Skeletal muscle tissue (tissue), 4 donors: ENCODE measurements around the gene HK1. TPM values are rescaled to one million over a fixed set of nuclear protein-coding genes. Genes with fewer than 3 reads are reported as not detected.

ENCODE experiments used
- H3K27ac ChIP-seq: one replicate; pipeline ENCODE4 v1.7.0; 2013; ENCODE audit warnings: mild to moderate bottlenecking, low read depth, low read length, inconsistent platforms
- H3K27me3 ChIP-seq, 3 donors: one replicate each; pipeline ENCODE4 v1.7.0; 2013; ENCODE audit warnings: low read length in 3 of 3; ENCODE audit not compliant: control insufficient read depth in 3 of 3, insufficient read depth in 3 of 3
- H3K36me3 ChIP-seq, 3 donors: one replicate each; pipeline ENCODE4 v1.7.0; 2013; ENCODE audit warnings: low read length in 3 of 3; ENCODE audit not compliant: control insufficient read depth in 3 of 3, insufficient read depth in 3 of 3
- H3K4me1 ChIP-seq, 3 donors: one replicate each; pipeline ENCODE4 v1.7.0; 2013; ENCODE audit warnings: low read length in 3 of 3, mild to moderate bottlenecking in 3 of 3; ENCODE audit not compliant: control insufficient read depth in 3 of 3, insufficient read depth in 3 of 3
- H3K4me3 ChIP-seq, 3 donors: one replicate each; pipeline ENCODE4 v1.7.0; 2013; ENCODE audit warnings: low read length in 3 of 3
- H3K9ac ChIP-seq, 3 donors: one replicate each; pipeline ENCODE4 v1.7.0; 2013; ENCODE audit warnings: low read length in 3 of 3, mild to moderate bottlenecking in 3 of 3, moderate library complexity in 2 of 3, low read depth in 1 of 3
- H3K9me3 ChIP-seq, 3 donors: one replicate each; pipeline ENCODE4 v1.7.0; 2013; ENCODE audit warnings: low read length in 3 of 3; ENCODE audit not compliant: control insufficient read depth in 3 of 3
- total RNA-seq: library from RNA; depleted of rRNA; stranded (reverse); fragments of >200 nt; gene quantifications from one replicate; pipeline ENCODE4 v1.2.3, GENCODE V29; 2014
- donor health status: Osteomylitis.

The HK1 gene
- total RNA-seq, 1 donor from 2014 or later: 32.4 TPM

- H3K9ac ChIP-seq: no peak overlapping the region
- no peaks in the 10 kb centered on the region for H3K9me3 ChIP-seq
- H3K4me3 ChIP-seq: no peak overlapping the region
- H3K4me1 ChIP-seq: peaks cover 5 to 18% (median 12%) of the 10 kb centered on the region in 3 donors
- no peaks in the 10 kb centered on the region for H3K27me3 ChIP-seq
- no peak overlapping the region for H3K27ac ChIP-seq
- no peaks in the 10 kb centered on the region for H3K36me3 ChIP-seq
These were observed 155.9 kb downstream of the HK1 start for GRCh38 chr10:69434169-69434568.

GRCh38 chr10:69434926-69435325, 156.6 kb downstream of the HK1 start:
- no peaks in the 10 kb centered on the region for H3K9me3 ChIP-seq
- H3K9ac ChIP-seq: no peak overlapping the region
- H3K4me1 ChIP-seq: peaks cover 13 to 25% (median 19%) of the 10 kb centered on the region in 3 donors
- H3K4me3 ChIP-seq: no peak overlapping the region
- no peaks in the 10 kb centered on the region for H3K27me3 ChIP-seq
- no peaks in the 10 kb centered on the region for H3K36me3 ChIP-seq
- H3K27ac ChIP-seq: no peak overlapping the region

GRCh38 chr10:69435966-69436520, 157.7 kb downstream of the HK1 start:
- Histone ChIP-seq H3K27ac (no peak overlapping the region), H3K27me3 (no peaks in the 10 kb centered on the region), H3K4me3 (no peak overlapping the region), H3K36me3 (no peaks in the 10 kb centered on the region), H3K9ac (no peak overlapping the region), H3K4me1 (peaks cover 16 to 35% (median 22%) of the 10 kb centered on the region in 3 donors), H3K9me3 (no peaks in the 10 kb centered on the region)

- Histone ChIP-seq H3K4me1 (peaks cover 16 to 35% (median 22%) of the 10 kb centered on the region in 3 donors), H3K9me3 (no peaks in the 10 kb centered on the region), H3K27me3 (no peaks in the 10 kb centered on the region), H3K36me3 (no peaks in the 10 kb centered on the region), H3K27ac (no peak overlapping the region), H3K9ac (no peak overlapping the region), H3K4me3 (no peak overlapping the region)
These were observed 159.3 kb downstream of the HK1 start for GRCh38 chr10:69437321-69438259.

- peak overlapping the region; percentile 5 to 65 (median 40) for H3K9ac ChIP-seq
- peak overlapping the region; percentile 80 for H3K27ac ChIP-seq
- peaks cover 16 to 35% (median 22%) of the 10 kb centered on the region in 3 donors for H3K4me1 ChIP-seq
- H3K36me3 ChIP-seq: no peaks in the 10 kb centered on the region
- peak overlapping the region in 2 of 3 donors; percentile 22 to 38 for H3K4me3 ChIP-seq
- H3K9me3 ChIP-seq: no peaks in the 10 kb centered on the region
- H3K27me3 ChIP-seq: no peaks in the 10 kb centered on the region
These were observed 160.4 kb downstream of the HK1 start for GRCh38 chr10:69438536-69439349.

GRCh38 chr10:69439350-69439739, 161.0 kb downstream of the HK1 start:
- no peaks in the 10 kb centered on the region for H3K36me3 ChIP-seq
- peak overlapping the region in 2 of 3 donors; percentile 22 to 38 for H3K4me3 ChIP-seq
- no peaks in the 10 kb centered on the region for H3K9me3 ChIP-seq
- H3K9ac ChIP-seq: peak overlapping the region in 2 of 3 donors; percentile 5 to 40
- H3K27me3 ChIP-seq: no peaks in the 10 kb centered on the region
- H3K27ac ChIP-seq: peak overlapping the region; percentile 80
- H3K4me1 ChIP-seq: peaks cover 16 to 35% (median 22%) of the 10 kb centered on the region in 3 donors

- Histone ChIP-seq H3K4me1 (peaks cover 16 to 35% (median 22%) of the 10 kb centered on the region in 3 donors), H3K9ac (no peak overlapping the region), H3K27ac (peak overlapping the region; percentile 80), H3K4me3 (no peak overlapping the region), H3K36me3 (no peaks in the 10 kb centered on the region), H3K27me3 (no peaks in the 10 kb centered on the region), H3K9me3 (no peaks in the 10 kb centered on the region)
These were observed 161.7 kb downstream of the HK1 start for GRCh38 chr10:69439813-69440506.

GRCh38 chr10:69443354-69443753, 165.1 kb downstream of the HK1 start:
- no peaks in the 10 kb centered on the region for H3K36me3 ChIP-seq
- peaks cover 16 to 30% (median 18%) of the 10 kb centered on the region in 3 donors for H3K4me1 ChIP-seq
- no peaks in the 10 kb centered on the region for H3K27me3 ChIP-seq
- H3K9me3 ChIP-seq: no peaks in the 10 kb centered on the region
- H3K9ac ChIP-seq: no peak overlapping the region
- H3K27ac ChIP-seq: no peak overlapping the region
- no peak overlapping the region for H3K4me3 ChIP-seq

- no peaks in the 10 kb centered on the region for H3K9me3 ChIP-seq
- H3K36me3 ChIP-seq: no peaks in the 10 kb centered on the region
- no peak overlapping the region for H3K4me3 ChIP-seq
- H3K27me3 ChIP-seq: no peaks in the 10 kb centered on the region
- H3K9ac ChIP-seq: no peak overlapping the region
- no peak overlapping the region for H3K27ac ChIP-seq
- peaks cover 7 to 21% (median 8%) of the 10 kb centered on the region in 3 donors for H3K4me1 ChIP-seq
These were observed 166.7 kb downstream of the HK1 start for GRCh38 chr10:69445041-69445440.
